Measurements from ENCODE around the gene FOXN3. TPM values are rescaled to one million over a fixed set of nuclear protein-coding genes. Genes with fewer than 3 reads are reported as not detected.

The FOXN3 gene
- total RNA-seq, 1 experiment from 2014 or later, result 8.8 TPM

GRCh38 chr14:89186856-89187376 is 230.1 kb downstream of the FOXN3 start:
- intact Hi-C loops (cut with micrococcal nuclease; ENCODE audit: unreplicated experiment), result no loop called here
- no peaks in the 10 kb centered on the region for H3K36me3 ChIP-seq (ENCODE audit: control insufficient read depth, insufficient read depth, low read length)
- H3K27ac ChIP-seq (ENCODE audit: low read length), result no peak overlapping the region
- ChIA-PET CTCF (no interaction called here), POLR2A (no interaction called here)
- H3K4me3 ChIP-seq (ENCODE audit: low read depth in 2 of 2, low read length in 2 of 2), result no peak overlapping the region
- DNase-seq (ENCODE audit: low read depth, low spot score) (no peak), ATAC-seq (no peak)
- H3K27me3 ChIP-seq (ENCODE audit: control insufficient read depth, insufficient read depth, low read length), result no peaks in the 10 kb centered on the region
- TF ChIP-seq POLR2AphosphoS5 (IDR thresholded peaks at IDR 0.05; ENCODE audit: low read depth, low read length) (no peak), SIN3A (IDR thresholded peaks at IDR 0.05; ENCODE audit: borderline replicate concordance, insufficient read depth, low read depth, low read length) (no peak), TCF7L2 (IDR thresholded peaks at IDR 0.05; ENCODE audit: low read depth, low read length) (no peak), REST (IDR thresholded peaks at IDR 0.05; ENCODE audit: insufficient read depth in 1 of 2, low read depth in 2 of 2, low read length in 1 of 2) (no peak), CTCF (IDR thresholded peaks at IDR 0.05) (no peak)
- no TSS peak for BruUV-seq (replicated peaks)
- H3K4me1 ChIP-seq (ENCODE audit: control insufficient read depth, insufficient read depth, low read length), result no peaks in the 10 kb centered on the region
- H3K9me3 ChIP-seq (ENCODE audit: control insufficient read depth, insufficient read depth, low read depth, low read length), result no peaks in the 10 kb centered on the region
- in situ Hi-C loops (cut with HindIII; ENCODE audit: low pct_unique_long_range_greater_than_20kb, low sequenced_read_pairs), result no loop called here

- ChIA-PET POLR2A (no interaction called here), CTCF (no interaction called here)
- H3K27me3 ChIP-seq (ENCODE audit: control insufficient read depth, insufficient read depth, low read length), result no peaks in the 10 kb centered on the region
- no peaks in the 10 kb centered on the region for H3K9me3 ChIP-seq (ENCODE audit: control insufficient read depth, insufficient read depth, low read depth, low read length)
- no peaks in the 10 kb centered on the region for H3K36me3 ChIP-seq (ENCODE audit: control insufficient read depth, insufficient read depth, low read length)
- no peak for TF ChIP-seq POLR2AphosphoS5 (IDR thresholded peaks at IDR 0.05; ENCODE audit: low read depth, low read length)
- TF ChIP-seq TCF7L2 (IDR thresholded peaks at IDR 0.05; ENCODE audit: low read depth, low read length), result no peak
- no peak for TF ChIP-seq CTCF (IDR thresholded peaks at IDR 0.05)
- in situ Hi-C loops (cut with HindIII; ENCODE audit: low pct_unique_long_range_greater_than_20kb, low sequenced_read_pairs), result no loop called here
- DNase-seq (ENCODE audit: low read depth, low spot score), result no peak
- no TSS peak for BruUV-seq (replicated peaks)
- H3K27ac ChIP-seq (ENCODE audit: low read length), result no peak overlapping the region
- intact Hi-C loops (cut with micrococcal nuclease; ENCODE audit: unreplicated experiment), result no loop called here
- H3K4me1 ChIP-seq (ENCODE audit: control insufficient read depth, insufficient read depth, low read length), result no peaks in the 10 kb centered on the region
- H3K4me3 ChIP-seq (ENCODE audit: low read depth in 2 of 2, low read length in 2 of 2), result no peak overlapping the region
- no peak for ATAC-seq
Observed at GRCh38 chr14:89185919-89186855, 230.8 kb downstream of the FOXN3 start.
